Mucosa of rectum (tissue), 2 donors: ENCODE data around the gene CPT1A.

ENCODE experiments used
- H3K27ac ChIP-seq, 2 donors: one replicate each; pipeline ENCODE4 v1.7.0; 2013; ENCODE audit warnings: inconsistent platforms in 2 of 2, low read depth in 2 of 2, low read length in 2 of 2
- H3K27me3 ChIP-seq, 2 donors: one replicate each; pipeline ENCODE4 v1.7.0; 2013; ENCODE audit warnings: low read length in 2 of 2; ENCODE audit not compliant: control insufficient read depth in 2 of 2, insufficient read depth in 2 of 2
- H3K36me3 ChIP-seq, 2 donors: one replicate each; pipeline ENCODE4 v1.7.0; 2013; ENCODE audit warnings: low read length in 2 of 2; ENCODE audit not compliant: control insufficient read depth in 2 of 2, insufficient read depth in 2 of 2
- H3K4me1 ChIP-seq, 2 donors: one replicate each; pipeline ENCODE4 v1.7.0; 2013; ENCODE audit warnings: low read length in 2 of 2, mild to moderate bottlenecking in 1 of 2; ENCODE audit not compliant: control insufficient read depth in 2 of 2, insufficient read depth in 2 of 2
- H3K4me3 ChIP-seq, 2 donors: one replicate each; pipeline ENCODE4 v1.7.0; 2013; ENCODE audit warnings: low read length in 2 of 2
- H3K9ac ChIP-seq, 2 donors: one replicate each; pipeline ENCODE4 v1.7.0; 2013; ENCODE audit warnings: low read length in 2 of 2, low read depth in 1 of 2, mild to moderate bottlenecking in 1 of 2
- H3K9me3 ChIP-seq, 2 donors: one replicate each; pipeline ENCODE4 v1.7.0; 2013; ENCODE audit warnings: low read length in 2 of 2; ENCODE audit not compliant: control insufficient read depth in 2 of 2
- donor health status: healthy.
- donor health status: Normal muscosa, but diverticular disease.

CPT1A gene

GRCh38 chr11:68763181-68763721 lies 78.5 kb downstream of the CPT1A start:
- no peaks in the 10 kb centered on the region for H3K4me1 ChIP-seq
- no peaks in the 10 kb centered on the region for H3K27me3 ChIP-seq
- H3K9ac ChIP-seq, result no peak overlapping the region
- H3K4me3 ChIP-seq, result no peak overlapping the region
- no peak overlapping the region for H3K27ac ChIP-seq
- H3K9me3 ChIP-seq, result no peaks in the 10 kb centered on the region
- peaks cover 58 to 74% of the 10 kb centered on the region in 2 donors for H3K36me3 ChIP-seq

- Histone ChIP-seq H3K4me3 (no peak overlapping the region), H3K36me3 (peaks cover 61 to 77% of the 10 kb centered on the region in 2 donors), H3K9me3 (no peaks in the 10 kb centered on the region), H3K4me1 (no peaks in the 10 kb centered on the region), H3K27ac (no peak overlapping the region), H3K27me3 (no peaks in the 10 kb centered on the region), H3K9ac (no peak overlapping the region)
Observed at GRCh38 chr11:68762481-68762880, 79.2 kb downstream of the CPT1A start.

GRCh38 chr11:68761801-68762200 lies 79.9 kb downstream of the CPT1A start:
- Histone ChIP-seq H3K9me3 (no peaks in the 10 kb centered on the region), H3K27ac (no peak overlapping the region), H3K9ac (no peak overlapping the region), H3K4me3 (no peak overlapping the region), H3K27me3 (no peaks in the 10 kb centered on the region), H3K4me1 (no peaks in the 10 kb centered on the region), H3K36me3 (peaks cover 61 to 79% of the 10 kb centered on the region in 2 donors)

- H3K9me3 ChIP-seq, result no peaks in the 10 kb centered on the region
- H3K9ac ChIP-seq, result no peak overlapping the region
- peaks cover 62 to 75% of the 10 kb centered on the region in 2 donors for H3K36me3 ChIP-seq
- no peak overlapping the region for H3K27ac ChIP-seq
- no peaks in the 10 kb centered on the region for H3K4me1 ChIP-seq
- H3K4me3 ChIP-seq, result no peak overlapping the region
- no peaks in the 10 kb centered on the region for H3K27me3 ChIP-seq
Observed at GRCh38 chr11:68759991-68760390, 81.7 kb downstream of the CPT1A start.

GRCh38 chr11:68757711-68758110 lies 84.0 kb downstream of the CPT1A start:
- H3K4me3 ChIP-seq, result no peak overlapping the region
- H3K27ac ChIP-seq, result no peak overlapping the region
- no peaks in the 10 kb centered on the region for H3K4me1 ChIP-seq
- H3K9ac ChIP-seq, result no peak overlapping the region
- H3K36me3 ChIP-seq, result peaks cover 55 to 62% of the 10 kb centered on the region in 2 donors
- no peaks in the 10 kb centered on the region for H3K9me3 ChIP-seq
- H3K27me3 ChIP-seq, result no peaks in the 10 kb centered on the region

- H3K36me3 ChIP-seq, result peaks cover 43 to 48% of the 10 kb centered on the region in 2 donors
Observed at GRCh38 chr11:68756171-68756766, 85.4 kb downstream of the CPT1A start.

GRCh38 chr11:68753300-68753699 lies 88.4 kb downstream of the CPT1A start:
- Histone ChIP-seq H3K27ac (no peak overlapping the region), H3K36me3 (peaks cover 29% of the 10 kb centered on the region in 2 donors), H3K9me3 (no peaks in the 10 kb centered on the region), H3K4me3 (no peak overlapping the region), H3K27me3 (no peaks in the 10 kb centered on the region), H3K4me1 (no peaks in the 10 kb centered on the region), H3K9ac (no peak overlapping the region)

More at GRCh38 chr11:68756171-68756766, 85.4 kb downstream of the CPT1A start:
- no peak overlapping the region for H3K9ac ChIP-seq
- H3K9me3 ChIP-seq, result no peaks in the 10 kb centered on the region
- no peak overlapping the region for H3K27ac ChIP-seq
- H3K4me3 ChIP-seq, result no peak overlapping the region
- no peaks in the 10 kb centered on the region for H3K4me1 ChIP-seq
- H3K27me3 ChIP-seq, result no peaks in the 10 kb centered on the region

GRCh38 chr11:68751331-68751856 lies 90.3 kb downstream of the CPT1A start, which contains the start of gene TESMIN:
Gene TESMIN (minus strand): TSS chr11:68751520. CDS start chr11:68750660, 860 bp downstream.
- Histone ChIP-seq H3K9me3 (no peaks in the 10 kb centered on the region), H3K9ac (peak within 1 kb of the TSS in 1 of 2 donors; percentile 59), H3K36me3 (peaks cover 10 to 13% of the 10 kb centered on the region in 2 donors), H3K27ac (peak within 1 kb of the TSS in 1 of 2 donors; percentile 55), H3K4me1 (no peaks in the 10 kb centered on the region), H3K4me3 (peak within 1 kb of the TSS; percentile 27 to 55), H3K27me3 (no peaks in the 10 kb centered on the region)

- H3K9ac ChIP-seq, result peak overlapping the region in 1 of 2 donors; percentile 59
- peak overlapping the region; percentile 26 to 55 for H3K4me3 ChIP-seq
- H3K9me3 ChIP-seq, result no peaks in the 10 kb centered on the region
- no peaks in the 10 kb centered on the region for H3K27me3 ChIP-seq
- H3K4me1 ChIP-seq, result no peaks in the 10 kb centered on the region
- H3K36me3 ChIP-seq, result peaks cover 6 to 11% of the 10 kb centered on the region in 2 donors
- peak overlapping the region in 1 of 2 donors; percentile 55 for H3K27ac ChIP-seq
Observed at GRCh38 chr11:68751004-68751325, 90.8 kb downstream of the CPT1A start.

- H3K27ac ChIP-seq, result no peak overlapping the region
- no peaks in the 10 kb centered on the region for H3K27me3 ChIP-seq
- H3K4me3 ChIP-seq, result no peak overlapping the region
- H3K9me3 ChIP-seq, result no peaks in the 10 kb centered on the region
- H3K4me1 ChIP-seq, result no peaks in the 10 kb centered on the region
- no peak overlapping the region for H3K9ac ChIP-seq
- H3K36me3 ChIP-seq, result peaks cover 6 to 10% of the 10 kb centered on the region in 2 donors
Observed at GRCh38 chr11:68750195-68751003, 91.3 kb downstream of the CPT1A start.
